Lung microvascular endothelial cell (primary cell): Measurements from ENCODE around the gene MARK4. TPM values are rescaled to one million over a fixed set of nuclear protein-coding genes. Genes with fewer than 3 reads are reported as not detected.
"Not testable (repeated sequence)": the region's sequence is repeated elsewhere in the genome, so short reads cannot be mapped to it uniquely, and the experiment has no call there.

Experiments used
- DNase-seq, 2 donors: peaks; one replicate each; pipeline versions ENCODE4 v3.0.0 to v3.0.0-alpha.2; 2010; ENCODE audit warnings: low read depth in 2 of 2
- total RNA-seq: library from RNA; depleted of rRNA; stranded (reverse); fragments of >200 nt; gene quantifications from 2 replicates; pipeline ENCODE4 v1.2.1, GENCODE V29; 2014

Gene MARK4
- total RNA-seq, 1 donor from 2014 or later, result 23.0 TPM

GRCh38 chr19:45304141-45304926 is 53.3 kb downstream of the MARK4 start:
- DNase-seq, result no peak

- DNase-seq, result no peak
Measured at GRCh38 chr19:45305007-45305406, 53.9 kb downstream of the MARK4 start.

- DNase-seq, result peak; percentile 30 to 40
Measured at GRCh38 chr19:45305421-45305820, 54.4 kb downstream of the MARK4 start.

GRCh38 chr19:45306040-45306439 is 55.0 kb downstream of the MARK4 start:
- DNase-seq, result no peak

GRCh38 chr19:45306518-45307027 is 55.5 kb downstream of the MARK4 start:
- no peak for DNase-seq

GRCh38 chr19:45307361-45307760 is 56.3 kb downstream of the MARK4 start:
- no peak for DNase-seq

- not testable (repeated sequence) for DNase-seq
Measured at GRCh38 chr19:45309322-45309721, 58.3 kb downstream of the MARK4 start.

GRCh38 chr19:45311621-45312020 is 60.5 kb downstream of the MARK4 start:
- DNase-seq, result peak in 1 of 2 donors; percentile 19

- not testable (repeated sequence) for DNase-seq
Measured at GRCh38 chr19:45312285-45312684, 61.2 kb downstream of the MARK4 start.

- no peak for DNase-seq
Measured at GRCh38 chr19:45314708-45315245, 63.7 kb downstream of the MARK4 start.

GRCh38 chr19:45315304-45315703 is 64.2 kb downstream of the MARK4 start:
- DNase-seq, result no peak

GRCh38 chr19:45320997-45321775 is 70.1 kb downstream of the MARK4 start:
- no peak for DNase-seq

- no peak for DNase-seq
Measured at GRCh38 chr19:45321848-45322247, 70.8 kb downstream of the MARK4 start.

- DNase-seq, result no peak
Measured at GRCh38 chr19:45322311-45322710, 71.2 kb downstream of the MARK4 start.

- no peak for DNase-seq
Measured at GRCh38 chr19:45322744-45323281, 71.7 kb downstream of the MARK4 start, which contains the start of gene CKM. TSS of gene CKM (minus strand) at chr19:45322875. CDS start at chr19:45319713, 3,162 bp downstream.

GRCh38 chr19:45323671-45324081 is 72.6 kb downstream of the MARK4 start:
- no peak for DNase-seq

GRCh38 chr19:45324349-45324907 is 73.4 kb downstream of the MARK4 start:
- no peak for DNase-seq

GRCh38 chr19:45327404-45328143 is 76.5 kb downstream of the MARK4 start:
- DNase-seq, result no peak

GRCh38 chr19:45331411-45331810 is 80.3 kb downstream of the MARK4 start:
- DNase-seq, result no peak

GRCh38 chr19:45333609-45334303 is 82.7 kb downstream of the MARK4 start:
- DNase-seq, result no peak
